Mesendoderm (in vitro differentiated cells): ENCODE data around the gene RPS6KA5. TPM values are rescaled to one million over a fixed set of nuclear protein-coding genes. Genes with fewer than 3 reads are reported as not detected.

ENCODE experiments used
- DNase-seq: peaks from one replicate; pipeline ENCODE4 v3.0.0; 2013
- H2AK5ac ChIP-seq: 2 replicates; pipeline ENCODE4 v1.6.1; 2013; ENCODE audit warnings: low read length, inconsistent platforms
- H2BK120ac ChIP-seq: 2 replicates; pipeline ENCODE4 v1.6.1; 2013; ENCODE audit warnings: low read depth, mild to moderate bottlenecking, low read length, moderate library complexity, mixed read lengths
- H2BK15ac ChIP-seq: replicated peaks from 2 replicates; pipeline ENCODE4 v1.6.1; 2013; ENCODE audit warnings: low read depth, mild to moderate bottlenecking, moderate library complexity
- H2BK5ac ChIP-seq: 2 replicates; pipeline ENCODE4 v1.6.1; 2013; ENCODE audit warnings: low read length, inconsistent platforms
- H3K18ac ChIP-seq: 2 replicates; pipeline ENCODE4 v1.6.1; 2013; ENCODE audit warnings: mild to moderate bottlenecking, low read length, mixed read lengths
- H3K23ac ChIP-seq: one replicate; pipeline ENCODE4 v1.6.1; 2013; ENCODE audit warnings: low read length
- H3K27ac ChIP-seq: 2 replicates; pipeline ENCODE4 v1.5.1; 2013; ENCODE audit warnings: low read depth, mild to moderate bottlenecking, inconsistent platforms, low read length, moderate library complexity
- H3K27me3 ChIP-seq: 2 replicates; pipeline ENCODE4 v1.6.1; 2013; ENCODE audit warnings: low read length, control low read depth, mild to moderate bottlenecking, inconsistent platforms; ENCODE audit not compliant: insufficient read depth, poor library complexity
- H3K36me3 ChIP-seq: 2 replicates; pipeline ENCODE4 v1.6.1; 2013; ENCODE audit warnings: low read length, inconsistent platforms; ENCODE audit not compliant: control insufficient read depth, insufficient read depth
- H3K4ac ChIP-seq: one replicate; pipeline ENCODE4 v1.6.1; 2013; ENCODE audit warnings: low read depth, mild to moderate bottlenecking, low read length, moderate library complexity
- H3K4me1 ChIP-seq: 2 replicates; pipeline ENCODE4 v1.6.1; 2013; ENCODE audit warnings: low read depth, low read length, inconsistent platforms; ENCODE audit not compliant: control insufficient read depth
- H3K4me2 ChIP-seq: 2 replicates; pipeline ENCODE4 v1.6.1; 2013; ENCODE audit warnings: low read length
- H3K4me3 ChIP-seq: 2 replicates; pipeline ENCODE4 v1.5.1; 2013; ENCODE audit warnings: mild to moderate bottlenecking, low read length
- H3K56ac ChIP-seq: one replicate; pipeline ENCODE4 v1.6.1; 2013; ENCODE audit warnings: low read length
- H3K79me1 ChIP-seq: 2 replicates; pipeline ENCODE4 v1.6.1; 2013; ENCODE audit warnings: low read length, inconsistent platforms
- H3K79me2 ChIP-seq: 2 replicates; pipeline ENCODE4 v1.6.1; 2013; ENCODE audit warnings: mild to moderate bottlenecking, low read length; ENCODE audit not compliant: control insufficient read depth, insufficient read depth
- H3K9ac ChIP-seq: 2 replicates; pipeline ENCODE4 v1.6.1; 2013; ENCODE audit warnings: low read length, inconsistent platforms
- H4K5ac ChIP-seq: one replicate; pipeline ENCODE4 v1.6.1; 2013; ENCODE audit warnings: low read length
- H4K8ac ChIP-seq: one replicate; pipeline ENCODE4 v1.6.1; 2013; ENCODE audit warnings: low read depth, mild to moderate bottlenecking, control low read depth, low read length, moderate library complexity
- WGBS: extraction: QIAGEN DNeasy Blood & Tissue Kit; methylation state at CpG from one replicate; pipeline ENCODE4 v1.1.7; 2013; ENCODE audit warnings: low lambda C conversion rate, missing lambda C conversion rate; ENCODE audit not compliant: insufficient coverage; ENCODE audit errors: extremely low coverage; 5-methylcytosine and 5-hydroxymethylcytosine counted together
- small RNA-seq: library from polyadenylated mRNA; stranded (forward); fragments of <200 nt; extraction: miRNeasy Mini kit (QIAGEN cat#:217004); gene quantifications from one replicate; pipeline ENCODE3, GENCODE V24; 2013; ENCODE audit not compliant: insufficient read depth

Gene RPS6KA5

DNA sequence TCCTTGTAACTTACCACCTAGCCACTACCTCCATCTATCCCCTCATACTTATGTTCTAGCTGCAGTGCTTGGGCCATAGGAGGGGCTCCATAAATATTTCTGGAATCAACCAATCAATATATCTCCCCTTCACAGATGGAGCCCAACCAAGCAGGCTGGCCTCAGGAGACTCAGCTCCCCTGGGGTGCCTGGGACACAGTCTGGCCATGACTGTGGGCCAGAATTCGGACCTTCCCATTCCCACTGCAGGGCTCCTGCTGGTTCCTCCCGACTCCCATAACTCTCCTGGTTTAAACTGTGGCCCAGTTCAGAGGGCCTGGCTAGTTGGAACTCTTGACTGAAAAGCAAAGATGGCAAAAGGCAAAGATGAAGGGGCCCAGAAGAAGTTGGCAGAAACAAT is 257.2 kb downstream of the RPS6KA5 start:
- Histone ChIP-seq H3K27me3 (no peaks in the 10 kb centered on the region), H2BK120ac (no peak overlapping the region), H3K23ac (no peak overlapping the region), H3K4me1 (peaks cover 7% of the 10 kb centered on the region), H2BK15ac (no peak overlapping the region), H2BK5ac (no peak overlapping the region), H3K79me1 (peaks cover 8% of the 10 kb centered on the region), H3K4ac (no peak overlapping the region), H3K4me3 (no peak overlapping the region), H3K9ac (no peak overlapping the region), H4K8ac (no peak overlapping the region), H3K4me2 (no peak overlapping the region), H4K5ac (no peak overlapping the region), H2AK5ac (no peak overlapping the region), H3K36me3 (no peaks in the 10 kb centered on the region), H3K27ac (no peak overlapping the region), H3K18ac (no peak overlapping the region), H3K56ac (peak overlapping the region; percentile 75), H3K79me2 (no peaks in the 10 kb centered on the region)
- DNase-seq: no peak
- no CpG with 5 or more reads among the region's 2 CpGs for WGBS

DNA sequence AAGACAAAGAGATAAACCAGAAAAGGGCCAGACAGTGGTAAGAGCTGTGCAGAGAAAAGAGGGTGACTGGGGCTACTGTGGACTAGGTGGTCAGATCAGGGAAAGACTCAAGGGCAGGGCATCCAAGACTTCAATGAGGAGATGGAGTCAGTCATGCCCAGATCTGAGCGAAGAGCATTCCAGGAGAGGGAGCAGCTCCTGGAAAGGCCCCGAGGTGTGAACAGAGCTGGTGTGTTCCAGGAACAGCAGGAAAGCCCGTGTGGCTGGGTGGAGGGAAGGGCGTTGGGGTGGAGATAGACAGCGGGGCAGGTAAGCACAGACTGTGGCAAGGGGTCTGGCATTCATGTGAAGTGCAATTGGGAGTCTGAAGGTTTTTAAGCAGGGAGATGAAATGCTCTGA is 261.0 kb downstream of the RPS6KA5 start:
- Histone ChIP-seq H3K4me3 (no peak overlapping the region), H4K5ac (no peak overlapping the region), H3K4me2 (no peak overlapping the region), H3K4ac (no peak overlapping the region), H2BK120ac (no peak overlapping the region), H3K79me2 (no peaks in the 10 kb centered on the region), H3K23ac (no peak overlapping the region), H3K9ac (no peak overlapping the region), H3K79me1 (peaks cover 2% of the 10 kb centered on the region), H2AK5ac (no peak overlapping the region), H2BK15ac (no peak overlapping the region), H2BK5ac (no peak overlapping the region), H3K18ac (no peak overlapping the region), H3K36me3 (no peaks in the 10 kb centered on the region), H4K8ac (no peak overlapping the region), H3K27me3 (no peaks in the 10 kb centered on the region), H3K4me1 (peaks cover 6% of the 10 kb centered on the region), H3K56ac (no peak overlapping the region), H3K27ac (no peak overlapping the region)
- no CpG with 5 or more reads among the region's 5 CpGs for WGBS
- DNase-seq: no peak

- Histone ChIP-seq H3K18ac (no peak overlapping the region), H3K4me3 (no peak overlapping the region), H4K5ac (no peak overlapping the region), H3K27ac (no peak overlapping the region), H2AK5ac (no peak overlapping the region), H3K56ac (no peak overlapping the region), H3K23ac (no peak overlapping the region), H3K4me2 (no peak overlapping the region), H2BK5ac (no peak overlapping the region), H3K4me1 (no peaks in the 10 kb centered on the region), H2BK120ac (no peak overlapping the region), H3K79me1 (peaks cover 2% of the 10 kb centered on the region), H3K79me2 (no peaks in the 10 kb centered on the region), H4K8ac (no peak overlapping the region), H2BK15ac (no peak overlapping the region), H3K4ac (no peak overlapping the region), H3K9ac (no peak overlapping the region), H3K27me3 (no peaks in the 10 kb centered on the region), H3K36me3 (no peaks in the 10 kb centered on the region)
- no CpG with 5 or more reads among the region's 13 CpGs for WGBS
- DNase-seq: no peak
Measured at GRCh38 chr14:90797919-90798318, 262.5 kb downstream of the RPS6KA5 start.

Small RNA genes lying within 50 kb of the gene (small RNA-seq; reads per million reads assigned to genes)
- gene RNU7-30P: not detected
